Measurements from ENCODE around the gene RPS14. TPM values are rescaled to one million over a fixed set of nuclear protein-coding genes. Genes with fewer than 3 reads are reported as not detected.
"Not testable (repeated sequence)": the region's sequence is repeated elsewhere in the genome, so short reads cannot be mapped to it uniquely, and the experiment has no call there.

Gene RPS14
- total and polyA plus RNA-seq, 5 experiments from 2014 or later = 5,539 to 11,694 (median 9,910) TPM

DNA sequence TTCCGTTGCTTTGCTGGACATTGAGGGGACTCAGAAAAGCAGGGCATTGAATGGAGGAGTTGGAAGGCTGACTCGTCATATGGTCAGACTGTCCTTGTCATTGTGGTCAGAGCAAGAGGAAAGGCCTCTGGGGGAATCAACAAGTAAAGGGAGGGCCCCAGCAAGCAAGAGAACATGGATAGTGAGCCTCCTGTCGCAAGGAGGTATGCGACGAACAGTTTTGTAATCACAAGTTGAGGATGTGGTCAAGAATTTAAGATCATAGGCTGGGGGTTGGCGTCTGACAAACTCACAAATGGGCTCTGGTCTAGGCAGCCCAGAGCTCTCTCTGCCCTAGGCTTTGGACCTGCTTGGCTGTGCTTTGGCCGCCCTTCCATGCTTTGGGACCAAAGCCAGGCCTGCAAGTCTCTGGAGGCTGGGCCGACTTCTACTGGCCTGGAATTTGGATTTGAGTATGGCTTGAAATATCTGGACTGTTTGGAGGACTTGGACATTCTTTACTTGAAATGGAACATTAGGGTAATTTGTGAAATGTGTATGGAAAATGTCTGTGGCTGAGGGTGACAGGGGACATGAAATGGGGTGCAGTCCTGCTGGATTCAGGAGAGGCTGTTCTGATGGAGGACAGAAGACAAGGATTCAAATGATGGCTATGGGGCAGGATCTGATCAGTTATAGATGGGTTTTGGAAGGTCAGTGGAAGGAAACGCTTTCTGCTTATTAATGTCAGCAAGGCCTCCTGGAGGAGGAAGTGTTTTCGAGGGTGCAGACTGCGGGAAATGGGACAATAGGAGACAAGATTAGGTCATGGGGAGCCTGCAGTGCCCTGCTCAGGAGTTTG lies 39.2 kb upstream of the RPS14 start:
- Mint-ChIP-seq H3K27me3 (peaks cover 0 to 13% (median 1%) of the 10 kb centered on the region in 5 donors), H3K4me3 (peak overlapping the region in 1 of 10 donors; percentile 34), H3K4me1 (peaks cover 5 to 39% (median 10%) of the 10 kb centered on the region in 4 donors), H3K27ac (peak overlapping the region in 1 of 10 donors; percentile 13), H3K9me3 (no peaks in the 10 kb centered on the region), H3K36me3 (no peaks in the 10 kb centered on the region)
- no peak for DNase-seq
- no peak for ATAC-seq
- POLR2A ChIA-PET = no interaction called here

DNA sequence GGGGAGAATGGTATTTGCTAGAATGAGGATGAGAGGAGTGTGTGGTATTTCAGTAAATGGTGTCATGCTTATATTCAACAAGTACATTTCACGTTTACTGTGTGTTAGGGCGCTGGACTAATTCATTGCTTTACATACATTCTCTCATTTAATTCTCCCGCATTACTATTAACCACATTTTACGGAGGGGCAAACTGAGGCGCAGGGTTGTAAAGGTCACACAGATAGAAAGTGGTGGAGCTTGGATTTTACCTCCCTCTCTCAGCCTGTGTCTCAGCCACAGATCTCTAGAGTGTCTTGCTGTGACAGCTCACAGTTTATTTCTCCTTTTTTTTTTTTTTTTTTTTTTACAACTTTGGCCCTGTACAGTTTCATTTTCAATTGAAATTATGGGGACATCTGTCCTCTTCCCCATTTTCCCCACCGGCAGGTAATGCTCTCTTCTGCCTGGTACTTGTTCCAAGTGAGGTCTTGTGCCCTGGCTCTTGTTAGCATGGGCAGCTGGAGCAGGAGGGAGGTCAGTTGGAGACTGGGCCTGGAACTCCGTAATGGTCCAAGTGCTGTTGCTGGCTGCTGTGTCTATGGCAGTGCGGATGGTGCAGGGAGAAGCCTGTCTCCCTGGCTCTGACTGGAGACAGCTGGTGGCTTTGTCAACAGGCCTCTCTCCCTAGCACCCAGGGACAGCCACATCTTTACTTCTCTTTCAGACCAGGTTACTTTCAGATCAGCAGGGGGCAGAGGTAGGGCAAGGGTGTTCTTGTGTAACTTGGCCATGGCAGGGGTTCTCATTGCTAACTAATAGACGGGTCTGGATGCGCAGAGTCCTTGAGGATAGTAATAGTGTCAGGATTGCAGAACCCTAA lies 37.9 kb upstream of the RPS14 start:
- Mint-ChIP-seq H3K27me3 (peaks cover 0 to 13% (median 1%) of the 10 kb centered on the region in 5 donors), H3K4me1 (peaks cover 5 to 39% (median 10%) of the 10 kb centered on the region in 4 donors), H3K36me3 (no peaks in the 10 kb centered on the region), H3K9me3 (no peaks in the 10 kb centered on the region), H3K27ac (peak overlapping the region in 6 of 10 donors; percentile 12 to 87 (median 64)), H3K4me3 (peak overlapping the region; percentile 49 to 88 (median 75))
- POLR2A ChIA-PET = interaction anchor here (0.7 to 1.2 kb wide), 3 partner anchors 38 to 186 kb away, joined by 3 to 10 read pairs (median 5); partner anchors contain the start of genes MYOZ3 and RPS14
- no peak for ATAC-seq
- peak in 1 of 10 donors; percentile 3 for DNase-seq

DNA sequence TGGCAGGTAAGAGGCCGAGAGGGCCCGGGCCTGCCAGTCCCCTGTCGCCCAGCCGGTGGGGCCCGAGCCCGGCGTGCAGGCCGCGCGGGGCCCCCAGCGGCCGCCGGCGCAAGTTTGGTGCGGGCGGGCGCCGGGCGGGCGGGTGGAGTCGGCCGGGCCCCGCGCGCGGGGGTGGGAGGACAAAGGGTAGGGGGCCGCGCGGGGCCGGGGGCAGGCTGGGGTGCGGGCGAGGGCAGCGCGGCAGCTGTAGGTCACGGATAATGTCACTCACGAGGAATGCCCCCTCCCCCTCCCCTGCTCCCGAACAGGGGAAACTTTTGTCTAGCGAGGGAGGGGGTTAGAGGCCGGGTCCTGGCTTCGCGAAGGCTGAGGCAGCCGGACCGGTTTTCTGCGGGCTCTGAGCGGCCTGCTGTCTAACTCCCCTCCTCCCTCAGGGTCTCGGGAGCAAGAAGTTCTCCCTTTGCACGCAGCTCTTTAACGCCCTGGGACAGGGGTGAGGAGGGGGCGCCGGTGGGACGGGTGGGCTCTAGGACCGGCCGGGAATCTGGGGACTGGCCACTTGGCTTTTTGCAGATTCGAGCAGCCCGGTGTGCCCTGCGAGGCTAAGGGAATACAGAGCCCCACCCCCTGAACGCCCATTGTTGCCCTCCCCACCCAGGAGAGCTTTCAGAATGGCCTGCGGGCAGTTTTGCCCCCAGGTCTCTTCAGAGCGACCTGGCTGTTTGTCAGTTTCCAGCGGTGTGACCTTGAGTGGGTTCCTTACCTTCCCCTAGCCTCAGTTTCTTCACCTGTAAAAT lies 37.1 kb upstream of the RPS14 start:
- H3K27ac Mint-ChIP-seq = peak overlapping the region in 6 of 10 donors; percentile 12 to 87 (median 64)
- H3K4me3 Mint-ChIP-seq = peak overlapping the region; percentile 49 to 88 (median 75)
- H3K36me3 Mint-ChIP-seq = no peaks in the 10 kb centered on the region
- ATAC-seq (peak; percentile 59 to 72), DNase-seq (peak; percentile 10 to 66 (median 54))
- no peaks in the 10 kb centered on the region for H3K9me3 Mint-ChIP-seq
- peaks cover 5 to 39% (median 10%) of the 10 kb centered on the region in 4 donors for H3K4me1 Mint-ChIP-seq
- POLR2A ChIA-PET = interaction anchor here (0.6 to 1.2 kb wide), 4 partner anchors 22 to 187 kb away, joined by 3 to 10 read pairs (median 4); partner anchors contain the start of genes MYOZ3 and RPS14
- peaks cover 0 to 13% (median 1%) of the 10 kb centered on the region in 5 donors for H3K27me3 Mint-ChIP-seq

DNA sequence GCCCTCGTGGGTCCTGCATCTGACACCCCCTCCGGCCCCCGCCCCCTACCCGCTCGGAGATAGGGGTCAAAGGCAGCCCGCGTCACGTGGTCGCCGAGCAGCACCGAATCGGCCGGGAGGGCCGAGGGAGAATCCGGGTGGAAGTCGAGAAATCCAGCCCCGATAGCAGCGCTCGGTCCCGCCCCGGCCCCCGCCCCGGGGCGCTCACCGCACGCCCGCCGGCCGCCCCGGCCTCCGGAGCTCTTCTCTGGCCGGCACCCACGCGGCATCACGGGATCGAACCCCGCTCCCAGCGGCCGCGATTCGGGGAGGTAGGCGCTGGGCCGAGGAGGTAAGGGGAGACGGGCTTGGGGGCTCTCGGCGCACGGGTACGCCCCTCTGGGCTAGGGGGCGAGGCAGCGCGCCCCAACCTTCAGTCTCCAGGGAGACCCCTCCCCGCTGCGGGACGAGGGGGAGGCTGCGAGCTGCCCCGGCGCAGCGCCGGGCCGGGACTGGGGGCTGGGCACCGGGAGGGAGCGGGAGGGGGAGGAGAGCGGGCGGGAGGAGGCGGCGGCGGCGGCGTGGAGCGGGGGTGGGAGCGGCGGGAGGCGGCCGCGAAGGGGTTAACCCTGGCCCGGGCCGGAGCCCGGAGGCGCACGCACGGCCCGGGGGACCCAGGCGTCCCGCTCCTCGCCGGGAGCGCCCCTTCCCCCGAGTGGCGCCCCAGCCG lies 36.3 kb upstream of the RPS14 start:
- peaks cover 0 to 13% (median 1%) of the 10 kb centered on the region in 5 donors for H3K27me3 Mint-ChIP-seq
- peak overlapping the region in 8 of 10 donors; percentile 64 to 86 (median 74) for H3K4me3 Mint-ChIP-seq
- ATAC-seq = peak; percentile 43 to 57
- DNase-seq = peak in 4 of 10 donors; percentile 20 to 31 (median 27)
- no peaks in the 10 kb centered on the region for H3K9me3 Mint-ChIP-seq
- POLR2A ChIA-PET = interaction anchor here (0.5 to 1.2 kb wide), 2 partner anchors 36 to 37 kb away, joined by 3 read pairs; partner anchors contain the start of gene RPS14
- H3K36me3 Mint-ChIP-seq = no peaks in the 10 kb centered on the region
- H3K27ac Mint-ChIP-seq = peak overlapping the region in 1 of 10 donors; percentile 13
- peaks cover 5 to 36% (median 10%) of the 10 kb centered on the region in 4 donors for H3K4me1 Mint-ChIP-seq

DNA sequence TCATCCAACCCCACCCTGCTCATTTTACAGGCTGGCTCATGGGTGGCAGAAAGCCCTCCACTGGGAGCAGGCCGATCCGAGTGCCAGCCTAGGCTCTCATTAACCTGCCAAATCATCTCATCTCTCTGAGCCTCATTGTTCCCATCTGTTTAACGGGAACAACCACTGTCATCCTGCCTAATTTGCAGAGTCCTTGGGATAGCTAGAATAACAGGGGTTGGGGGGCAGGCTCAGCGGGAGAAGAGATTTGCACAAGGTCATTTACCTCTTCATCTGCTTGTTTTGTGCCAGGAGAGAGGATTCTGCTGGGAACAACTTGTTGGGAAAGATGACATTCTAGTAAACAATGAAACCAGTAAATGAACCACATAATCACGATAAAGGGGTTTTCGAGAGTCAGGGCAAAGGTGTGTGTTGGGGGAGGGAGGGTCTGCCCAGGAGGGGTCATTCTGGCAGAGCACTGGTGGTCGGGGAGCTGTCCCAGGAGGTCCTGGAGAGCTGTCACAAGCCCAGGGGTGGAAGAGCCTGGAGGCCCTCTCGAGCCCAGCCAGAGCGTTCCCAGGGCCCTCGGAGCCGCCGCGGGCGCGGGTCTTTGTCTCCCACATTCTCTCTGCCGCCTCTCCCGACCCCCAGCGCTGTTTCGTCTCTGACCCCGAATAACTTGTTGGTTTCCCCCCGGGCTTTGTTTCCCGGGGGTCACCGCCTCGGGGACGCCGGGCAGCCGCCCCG lies 35.6 kb upstream of the RPS14 start:
- Mint-ChIP-seq H3K4me1 (peaks cover 5 to 29% (median 10%) of the 10 kb centered on the region in 4 donors), H3K36me3 (no peaks in the 10 kb centered on the region), H3K9me3 (no peaks in the 10 kb centered on the region), H3K27me3 (peaks cover 0 to 13% (median 1%) of the 10 kb centered on the region in 5 donors), H3K4me3 (peak overlapping the region; percentile 64 to 86 (median 77)), H3K27ac (peak overlapping the region in 7 of 10 donors; percentile 13 to 86 (median 55))
- ATAC-seq = no peak
- POLR2A ChIA-PET = interaction anchor here (0.5 kb wide), 1 partner anchor 36 kb away, joined by 3 read pairs; no protein-coding TSS in a partner anchor
- DNase-seq = no peak

DNA sequence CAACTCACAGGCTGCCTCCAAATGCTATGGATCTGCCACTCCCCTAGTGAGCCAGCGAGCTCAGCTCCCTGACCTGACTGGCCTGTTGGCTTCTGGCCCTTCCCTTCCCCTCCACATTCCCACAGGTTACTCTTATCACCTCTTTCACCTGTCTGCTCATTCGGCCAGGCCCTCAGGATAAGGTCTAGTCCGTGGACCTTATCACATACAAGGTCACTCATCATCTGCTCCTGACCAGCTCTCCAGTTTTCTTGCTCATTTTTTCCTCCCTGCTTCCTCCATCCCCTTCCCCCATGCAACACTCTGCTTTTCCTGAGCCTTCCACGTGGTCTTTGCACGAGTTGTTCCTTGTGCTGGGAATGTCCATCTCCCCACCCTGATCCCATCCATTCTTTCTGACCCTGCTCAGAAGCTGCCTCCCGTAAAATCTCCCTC lies 32.5 kb upstream of the RPS14 start:
- H3K27me3 Mint-ChIP-seq = peaks cover 0 to under 1% (median 0%) of the 10 kb centered on the region in 5 donors
- peak overlapping the region in 1 of 10 donors; percentile 29 for H3K4me3 Mint-ChIP-seq
- POLR2A ChIA-PET = no interaction called here
- peak overlapping the region in 1 of 10 donors; percentile 25 for H3K27ac Mint-ChIP-seq
- no peaks in the 10 kb centered on the region for H3K9me3 Mint-ChIP-seq
- H3K4me1 Mint-ChIP-seq = peaks cover 4 to 7% (median 5%) of the 10 kb centered on the region in 4 donors
- no peak for ATAC-seq
- no peak for DNase-seq
- no peaks in the 10 kb centered on the region for H3K36me3 Mint-ChIP-seq

DNA sequence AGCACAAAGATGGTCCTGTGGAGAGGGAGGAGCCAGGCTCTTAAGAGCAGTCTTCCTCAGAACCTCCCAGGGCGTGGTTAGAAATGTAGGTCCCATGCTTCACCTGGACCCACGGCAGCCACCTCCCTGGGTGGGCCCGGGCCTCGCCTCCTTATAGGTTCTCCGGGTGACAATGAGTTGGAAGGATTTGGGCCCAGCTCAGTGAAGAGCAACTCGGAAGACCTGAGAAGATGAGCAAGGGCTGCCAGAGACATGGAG lies 32.1 kb upstream of the RPS14 start:
- no peaks in the 10 kb centered on the region for H3K9me3 Mint-ChIP-seq
- H3K4me1 Mint-ChIP-seq = peaks cover 3 to 8% (median 5%) of the 10 kb centered on the region in 4 donors
- POLR2A ChIA-PET = no interaction called here
- ATAC-seq (no peak), DNase-seq (no peak)
- no peak overlapping the region for H3K4me3 Mint-ChIP-seq
- H3K27me3 Mint-ChIP-seq = peaks cover 0 to 4% (median 0%) of the 10 kb centered on the region in 5 donors
- no peaks in the 10 kb centered on the region for H3K36me3 Mint-ChIP-seq
- H3K27ac Mint-ChIP-seq = no peak overlapping the region

DNA sequence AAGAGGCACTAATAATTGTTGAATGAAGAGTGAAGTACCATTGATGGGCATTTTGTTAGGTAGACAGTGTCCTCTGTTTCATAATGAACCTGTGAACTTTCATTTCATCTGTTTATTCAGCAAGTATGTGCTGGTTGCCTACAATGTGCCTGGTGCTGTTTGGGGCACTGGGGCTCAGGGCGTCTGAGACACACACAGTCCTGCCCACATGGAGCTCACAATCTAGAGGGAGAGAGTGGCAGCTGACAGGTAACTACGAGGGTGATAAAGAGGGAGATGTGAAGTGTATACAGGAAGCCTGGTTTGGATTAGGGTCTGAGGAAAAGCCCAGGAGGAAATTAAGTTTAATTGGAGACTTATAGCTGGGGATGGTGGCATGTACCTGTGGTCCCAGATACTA lies 29.9 kb upstream of the RPS14 start:
- POLR2A ChIA-PET = no interaction called here
- H3K27me3 Mint-ChIP-seq = peaks cover 0 to 6% (median 0%) of the 10 kb centered on the region in 5 donors
- DNase-seq = no peak
- H3K36me3 Mint-ChIP-seq = no peaks in the 10 kb centered on the region
- H3K4me3 Mint-ChIP-seq = no peak overlapping the region
- no peaks in the 10 kb centered on the region for H3K9me3 Mint-ChIP-seq
- H3K4me1 Mint-ChIP-seq = peaks cover 0 to 11% (median under 1%) of the 10 kb centered on the region in 4 donors
- no peak for ATAC-seq
- H3K27ac Mint-ChIP-seq = no peak overlapping the region

DNA sequence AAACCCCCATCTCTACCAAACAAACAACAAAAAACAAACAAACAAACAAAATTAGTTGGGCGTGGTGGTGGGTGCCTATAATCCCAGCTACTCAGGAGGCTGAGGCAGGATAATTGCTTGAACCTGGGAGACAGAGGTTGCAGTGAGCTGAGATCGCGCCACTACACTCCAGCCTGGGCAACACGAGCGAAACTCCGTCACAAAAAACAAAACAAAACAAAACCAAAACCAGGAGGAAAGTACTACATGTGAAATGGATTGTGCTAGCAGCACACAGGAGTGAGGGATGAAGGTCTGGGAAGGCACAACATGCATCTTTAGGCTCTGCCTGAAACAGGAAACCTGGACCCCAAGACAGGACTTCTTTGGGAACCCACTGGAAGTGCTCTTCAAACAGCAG lies 27.0 kb upstream of the RPS14 start:
- H3K27ac Mint-ChIP-seq = peak overlapping the region in 1 of 10 donors; percentile 35
- not testable (repeated sequence) for H3K27me3 Mint-ChIP-seq

DNA sequence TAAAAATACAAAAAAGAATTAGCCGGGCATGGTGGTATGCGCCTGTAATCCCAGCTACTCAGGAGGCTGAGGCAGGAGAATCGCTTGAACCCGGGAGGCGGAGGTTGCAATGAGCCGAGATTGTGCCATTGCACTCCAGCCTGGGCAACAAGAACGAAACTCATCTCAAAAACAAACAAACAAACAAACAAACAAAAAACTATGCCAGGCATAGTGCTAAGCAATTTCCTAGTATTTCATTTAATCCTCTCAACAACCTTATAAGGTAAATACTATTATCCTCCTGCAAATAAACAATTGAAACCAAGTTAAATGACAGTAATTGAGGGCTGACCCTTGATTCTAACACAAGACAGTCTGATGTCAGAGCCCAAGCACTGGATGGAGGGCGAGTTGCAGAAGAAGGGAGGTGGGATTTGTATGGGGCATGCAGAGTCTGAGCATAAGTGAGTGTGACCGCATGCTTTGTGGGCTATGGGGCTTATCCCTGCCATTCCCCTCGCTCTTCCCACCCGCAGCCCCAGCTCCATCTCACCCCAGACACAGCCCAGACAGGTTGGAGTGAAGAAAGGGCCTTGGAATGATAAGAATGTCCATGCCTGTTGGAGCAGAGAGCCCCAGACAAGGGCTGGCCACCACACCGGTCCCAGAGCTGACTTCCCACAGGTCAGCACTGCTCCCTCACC lies 24.3 kb upstream of the RPS14 start:
- ATAC-seq = no peak
- Mint-ChIP-seq H3K4me1 (peaks cover 0 to 11% (median 0%) of the 10 kb centered on the region in 4 donors), H3K36me3 (no peaks in the 10 kb centered on the region), H3K4me3 (no peak overlapping the region), H3K27me3 (peaks cover 0 to 6% (median 1%) of the 10 kb centered on the region in 5 donors), H3K27ac (no peak overlapping the region), H3K9me3 (no peaks in the 10 kb centered on the region)
- POLR2A ChIA-PET = no interaction called here
- DNase-seq = no peak

More for the DNA sequence above, 27.0 kb upstream of the RPS14 start:
- POLR2A ChIA-PET, DNase-seq, H3K4me3 Mint-ChIP-seq, ATAC-seq, H3K36me3 Mint-ChIP-seq, H3K9me3 Mint-ChIP-seq: not testable (repeated sequence)
- peaks cover 0 to 11% (median 0%) of the 10 kb centered on the region in 4 donors for H3K4me1 Mint-ChIP-seq

Data from naive thymus-derived CD8-positive, alpha-beta T cell (primary cell).